ENCODE data around the gene SPOCK2.
A peak's percentile ranks its signal among the peaks of the same experiment; 100 is the strongest.

SPOCK2 gene

GRCh38 chr10:72011468-72011867 is 76.9 kb downstream of the SPOCK2 start:
- peak; percentile 78 for DNase-seq (ENCODE audit: low spot score)

DNA sequence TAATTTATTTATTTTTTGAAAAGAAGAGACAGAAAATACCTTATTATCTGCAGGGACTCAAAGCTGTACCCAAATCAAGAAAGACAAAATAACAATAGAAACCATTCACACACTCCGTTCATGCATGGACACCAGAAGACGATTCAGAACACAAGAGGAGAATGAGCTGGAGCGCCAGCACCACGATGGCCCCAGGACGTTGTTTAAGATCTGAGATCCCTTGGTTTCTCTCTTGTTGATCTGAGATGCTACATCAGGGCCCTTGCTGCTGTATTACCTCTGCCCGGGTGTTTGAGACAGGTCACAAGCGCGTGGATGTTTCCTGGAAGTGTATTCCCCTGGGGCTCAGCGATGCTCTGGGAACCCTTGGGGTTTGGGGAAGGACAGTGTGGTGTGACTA is 77.3 kb downstream of the SPOCK2 start:
- DNase-seq (ENCODE audit: low spot score) = no peak

DNA sequence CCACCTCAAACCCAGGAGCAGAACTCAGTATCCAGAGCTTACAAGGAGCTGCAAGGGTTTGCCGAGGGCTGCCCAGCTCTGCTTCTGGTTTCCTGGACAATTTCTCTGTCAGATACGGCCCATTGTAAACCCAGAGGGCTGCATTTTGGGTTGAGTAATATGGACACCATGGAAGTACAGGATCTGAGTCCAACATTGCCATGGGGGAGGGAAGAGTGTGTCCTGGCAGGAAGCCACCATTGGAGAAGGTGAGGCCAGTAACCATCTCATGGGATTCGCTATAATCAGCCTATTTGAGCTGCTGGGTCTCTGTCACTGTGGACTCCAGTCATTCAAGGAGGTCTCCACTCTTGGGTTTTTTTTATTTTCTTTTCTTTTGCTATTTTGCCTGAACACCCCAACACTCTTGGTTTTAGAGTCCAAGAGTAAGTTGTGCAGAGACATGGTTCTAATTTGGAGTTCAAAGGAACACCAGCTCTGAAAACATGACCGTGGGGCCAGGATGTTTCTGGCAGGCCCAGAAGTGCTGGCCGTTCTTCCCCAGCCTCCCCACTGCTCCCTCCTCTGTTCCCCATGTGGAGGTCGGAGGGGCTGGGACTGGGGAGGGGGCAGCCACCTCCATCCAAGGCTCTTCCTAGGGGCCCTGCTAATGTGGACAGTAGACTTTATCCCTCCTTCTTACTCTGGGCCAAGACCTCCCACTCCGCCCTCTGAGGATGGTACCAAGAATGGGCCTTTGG is 77.9 kb downstream of the SPOCK2 start:
- DNase-seq (ENCODE audit: low spot score) = no peak

GRCh38 chr10:72009425-72010081 is 78.8 kb downstream of the SPOCK2 start:
- no peak for DNase-seq (ENCODE audit: low spot score)

DNA sequence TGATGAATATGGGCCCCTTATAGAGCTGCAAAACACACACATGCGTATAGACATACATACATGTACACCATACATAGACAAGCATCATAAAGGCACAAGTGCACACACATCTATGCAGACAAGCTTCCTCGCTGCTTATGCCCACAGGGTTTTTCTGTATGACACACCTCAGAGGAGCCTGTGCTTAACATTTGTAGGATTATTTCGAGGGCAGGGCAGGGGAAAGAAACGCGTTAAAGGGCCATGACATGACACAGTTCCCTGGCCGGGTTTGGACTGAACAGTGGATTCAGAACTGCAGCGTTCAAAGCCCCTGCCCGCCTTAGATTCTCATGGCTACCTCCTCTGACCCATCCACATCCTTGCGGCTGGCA is 79.3 kb downstream of the SPOCK2 start:
- no peak for DNase-seq (ENCODE audit: low spot score)
